ENCODE measurements around the gene SLC37A3. TPM values are rescaled to one million over a fixed set of nuclear protein-coding genes. Genes with fewer than 3 reads are reported as not detected.
"Not testable (repeated sequence)": the region's sequence is repeated elsewhere in the genome, so short reads cannot be mapped to it uniquely, and the experiment has no call there.

Gene SLC37A3
- total RNA-seq, 4 donors from 2014 or later, result 87.9 to 359 (median 148) TPM

GRCh38 chr7:140326116-140326928 is 72.0 kb downstream of the SLC37A3 start:
- H3K9me3 ChIP-seq, result no peaks in the 10 kb centered on the region
- no peak overlapping the region for H3K4me3 ChIP-seq
- H3K4me1 ChIP-seq, result no peaks in the 10 kb centered on the region
- no peak for TF ChIP-seq POLR2A (IDR thresholded peaks at IDR 0.05)
- TF ChIP-seq, protein P1, sequence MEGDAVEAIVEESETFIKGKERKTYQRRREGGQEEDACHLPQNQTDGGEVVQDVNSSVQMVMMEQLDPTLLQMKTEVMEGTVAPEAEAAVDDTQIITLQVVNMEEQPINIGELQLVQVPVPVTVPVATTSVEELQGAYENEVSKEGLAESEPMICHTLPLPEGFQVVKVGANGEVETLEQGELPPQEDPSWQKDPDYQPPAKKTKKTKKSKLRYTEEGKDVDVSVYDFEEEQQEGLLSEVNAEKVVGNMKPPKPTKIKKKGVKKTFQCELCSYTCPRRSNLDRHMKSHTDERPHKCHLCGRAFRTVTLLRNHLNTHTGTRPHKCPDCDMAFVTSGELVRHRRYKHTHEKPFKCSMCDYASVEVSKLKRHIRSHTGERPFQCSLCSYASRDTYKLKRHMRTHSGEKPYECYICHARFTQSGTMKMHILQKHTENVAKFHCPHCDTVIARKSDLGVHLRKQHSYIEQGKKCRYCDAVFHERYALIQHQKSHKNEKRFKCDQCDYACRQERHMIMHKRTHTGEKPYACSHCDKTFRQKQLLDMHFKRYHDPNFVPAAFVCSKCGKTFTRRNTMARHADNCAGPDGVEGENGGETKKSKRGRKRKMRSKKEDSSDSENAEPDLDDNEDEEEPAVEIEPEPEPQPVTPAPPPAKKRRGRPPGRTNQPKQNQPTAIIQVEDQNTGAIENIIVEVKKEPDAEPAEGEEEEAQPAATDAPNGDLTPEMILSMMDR (IDR thresholded peaks at IDR 0.05), result peak; percentile 66 to 77 (median 70)
- DNase-seq, result peak; percentile 66 to 70
- intact Hi-C loops (cut with DNase I; ENCODE audit: low total_unique reads), result no loop called here
- H3K27me3 ChIP-seq, result no peaks in the 10 kb centered on the region
- H3K36me3 ChIP-seq, result no peaks in the 10 kb centered on the region
- H3K27ac ChIP-seq, result peak overlapping the region; percentile 50 to 56

DNA sequence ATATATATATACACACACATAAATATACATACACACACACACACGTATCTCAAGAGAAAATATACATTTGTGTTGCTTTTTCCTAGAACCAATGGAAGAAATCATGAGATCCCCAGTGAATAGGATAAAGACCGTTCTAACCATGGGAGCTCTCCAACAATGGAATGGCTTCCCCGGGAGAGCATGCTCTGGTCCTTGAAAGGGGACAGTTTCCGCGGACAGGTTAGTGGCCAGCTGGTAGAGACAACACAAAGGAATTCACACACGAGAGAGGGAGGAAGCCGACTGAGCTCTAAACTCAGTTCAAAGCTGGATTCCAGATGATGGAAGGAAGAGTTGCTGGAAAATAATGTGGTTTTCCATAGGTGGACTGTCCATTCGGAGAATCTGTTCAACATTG is 72.7 kb downstream of the SLC37A3 start:
- intact Hi-C loops (cut with DNase I; ENCODE audit: low total_unique reads), result no loop called here
- H3K27ac ChIP-seq, result no peak overlapping the region
- no peaks in the 10 kb centered on the region for H3K4me1 ChIP-seq
- H3K36me3 ChIP-seq, result no peaks in the 10 kb centered on the region
- H3K9me3 ChIP-seq, result no peaks in the 10 kb centered on the region
- DNase-seq, result no peak
- no peaks in the 10 kb centered on the region for H3K27me3 ChIP-seq
- H3K4me3 ChIP-seq, result no peak overlapping the region
- TF ChIP-seq, protein P1 (IDR thresholded peaks at IDR 0.05), result no peak
- no peak for TF ChIP-seq POLR2A (IDR thresholded peaks at IDR 0.05)

- no peaks in the 10 kb centered on the region for H3K4me1 ChIP-seq
- H3K4me3 ChIP-seq, result no peak overlapping the region
- H3K27ac ChIP-seq, result no peak overlapping the region
- intact Hi-C loops (cut with DNase I; ENCODE audit: low total_unique reads), result no loop called here
- no peaks in the 10 kb centered on the region for H3K27me3 ChIP-seq
- H3K9me3 ChIP-seq, result no peaks in the 10 kb centered on the region
- no peak for DNase-seq
- TF ChIP-seq POLR2A (IDR thresholded peaks at IDR 0.05), result no peak
- TF ChIP-seq, protein P1 (IDR thresholded peaks at IDR 0.05), result no peak
- no peaks in the 10 kb centered on the region for H3K36me3 ChIP-seq
Observed at GRCh38 chr7:140324714-140325113, 73.6 kb downstream of the SLC37A3 start.

- no peaks in the 10 kb centered on the region for H3K27me3 ChIP-seq
- no peaks in the 10 kb centered on the region for H3K4me1 ChIP-seq
- no peaks in the 10 kb centered on the region for H3K9me3 ChIP-seq
- no peak overlapping the region for H3K4me3 ChIP-seq
- DNase-seq, result no peak
- H3K36me3 ChIP-seq, result no peaks in the 10 kb centered on the region
- intact Hi-C loops (cut with DNase I; ENCODE audit: low total_unique reads), result no loop called here
- no peak for TF ChIP-seq POLR2A (IDR thresholded peaks at IDR 0.05)
- TF ChIP-seq, protein P1 (IDR thresholded peaks at IDR 0.05), result no peak
- no peak overlapping the region for H3K27ac ChIP-seq
Observed at GRCh38 chr7:140322759-140323158, 75.6 kb downstream of the SLC37A3 start.

DNA sequence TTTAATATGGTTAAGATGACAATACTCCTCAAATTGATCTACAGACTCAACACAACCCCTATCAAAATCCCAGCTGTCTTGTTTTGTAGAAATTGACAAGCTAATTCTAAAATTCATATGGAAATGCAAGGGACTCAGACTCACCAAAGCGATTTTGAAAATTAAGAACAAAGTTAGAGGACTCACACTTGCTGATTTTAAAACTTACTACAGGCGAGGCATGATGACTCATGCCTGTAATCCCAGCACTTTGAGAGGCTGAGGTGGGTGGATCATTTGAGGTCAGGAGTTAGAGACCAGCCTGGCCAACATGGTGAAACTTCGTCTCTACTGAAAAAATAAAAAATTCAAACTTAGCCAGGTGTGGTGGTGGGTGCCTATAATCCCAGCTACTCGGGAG is 78.3 kb downstream of the SLC37A3 start:
- intact Hi-C loops (cut with DNase I; ENCODE audit: low total_unique reads); H3K27me3 ChIP-seq; H3K36me3 ChIP-seq; H3K4me3 ChIP-seq; H3K4me1 ChIP-seq; H3K27ac ChIP-seq; H3K9me3 ChIP-seq; DNase-seq: not testable (repeated sequence)

Measured in uterus (tissue), 4 donors.